ENCODE measurements around the gene ZNF429. TPM values are rescaled to one million over a fixed set of nuclear protein-coding genes. Genes with fewer than 3 reads are reported as not detected.

Gene ZNF429
- total RNA-seq, 1 donor from 2014 or later = 10.0 TPM

DNA sequence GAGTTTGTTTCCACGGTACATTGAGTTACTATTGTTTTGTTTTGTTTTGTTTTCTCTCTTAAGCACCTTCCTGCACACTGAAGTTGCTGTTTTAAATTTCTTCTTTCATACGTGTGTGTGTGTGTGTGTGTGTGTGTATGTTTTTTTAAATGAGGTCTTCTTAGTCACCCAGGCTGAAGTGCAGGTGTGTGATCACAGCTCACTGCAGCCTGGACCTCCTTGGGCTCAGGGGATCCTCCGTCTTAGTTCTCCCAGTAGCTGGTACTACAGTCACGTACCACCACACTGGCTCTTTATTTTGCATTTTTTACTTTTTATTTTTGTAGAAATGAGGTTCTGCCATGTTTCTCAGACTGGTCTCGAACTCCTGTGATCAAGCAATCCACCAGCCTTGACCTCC, 20.8 kb upstream of the ZNF429 start:
- no peak overlapping the region for H3K4me3 ChIP-seq
- no peaks in the 10 kb centered on the region for H3K9me3 ChIP-seq (replicated peaks)
- no peak overlapping the region for H3K27ac ChIP-seq (replicated peaks)
- no peaks in the 10 kb centered on the region for H3K4me1 ChIP-seq
- TF ChIP-seq, protein P1, sequence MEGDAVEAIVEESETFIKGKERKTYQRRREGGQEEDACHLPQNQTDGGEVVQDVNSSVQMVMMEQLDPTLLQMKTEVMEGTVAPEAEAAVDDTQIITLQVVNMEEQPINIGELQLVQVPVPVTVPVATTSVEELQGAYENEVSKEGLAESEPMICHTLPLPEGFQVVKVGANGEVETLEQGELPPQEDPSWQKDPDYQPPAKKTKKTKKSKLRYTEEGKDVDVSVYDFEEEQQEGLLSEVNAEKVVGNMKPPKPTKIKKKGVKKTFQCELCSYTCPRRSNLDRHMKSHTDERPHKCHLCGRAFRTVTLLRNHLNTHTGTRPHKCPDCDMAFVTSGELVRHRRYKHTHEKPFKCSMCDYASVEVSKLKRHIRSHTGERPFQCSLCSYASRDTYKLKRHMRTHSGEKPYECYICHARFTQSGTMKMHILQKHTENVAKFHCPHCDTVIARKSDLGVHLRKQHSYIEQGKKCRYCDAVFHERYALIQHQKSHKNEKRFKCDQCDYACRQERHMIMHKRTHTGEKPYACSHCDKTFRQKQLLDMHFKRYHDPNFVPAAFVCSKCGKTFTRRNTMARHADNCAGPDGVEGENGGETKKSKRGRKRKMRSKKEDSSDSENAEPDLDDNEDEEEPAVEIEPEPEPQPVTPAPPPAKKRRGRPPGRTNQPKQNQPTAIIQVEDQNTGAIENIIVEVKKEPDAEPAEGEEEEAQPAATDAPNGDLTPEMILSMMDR (IDR thresholded peaks at IDR 0.05; ENCODE audit: borderline replicate concordance) = no peak
- intact Hi-C loops (cut with micrococcal nuclease) = loop anchor here (10.0 kb wide), 1 partner anchor 280 kb away; no protein-coding TSS in a partner anchor
- DNase-seq = no peak
- no peaks in the 10 kb centered on the region for H3K27me3 ChIP-seq (ENCODE audit: low read depth)
- H3K36me3 ChIP-seq = no peaks in the 10 kb centered on the region

DNA sequence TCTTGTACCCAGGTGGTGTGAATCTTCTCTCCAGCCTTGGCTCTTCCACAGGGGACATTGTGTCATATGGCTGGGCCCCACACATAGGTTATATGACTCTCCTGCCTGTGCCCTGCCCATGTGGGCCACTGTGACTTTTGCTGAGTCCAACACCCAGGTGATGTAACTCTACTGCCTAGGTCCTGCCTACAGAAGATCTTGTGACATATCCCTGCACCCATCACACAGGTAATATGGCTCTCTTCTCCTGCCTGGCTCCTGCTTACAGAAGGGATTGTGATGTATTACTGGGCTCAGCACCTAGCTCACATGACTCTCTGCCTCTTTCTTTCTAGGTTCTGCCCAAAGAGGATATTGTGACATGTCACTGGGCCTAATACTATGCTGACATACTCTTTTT, 19.5 kb upstream of the ZNF429 start:
- Histone ChIP-seq H3K27ac (replicated peaks) (no peak overlapping the region), H3K9me3 (replicated peaks) (no peaks in the 10 kb centered on the region), H3K4me3 (no peak overlapping the region), H3K36me3 (no peaks in the 10 kb centered on the region), H3K4me1 (no peaks in the 10 kb centered on the region), H3K27me3 (ENCODE audit: low read depth) (no peaks in the 10 kb centered on the region)
- TF ChIP-seq, protein P1 (IDR thresholded peaks at IDR 0.05; ENCODE audit: borderline replicate concordance) = no peak
- intact Hi-C loops (cut with micrococcal nuclease) = loop anchor here (10.0 kb wide), 1 partner anchor 281 kb away; no protein-coding TSS in a partner anchor
- DNase-seq = no peak

DNA sequence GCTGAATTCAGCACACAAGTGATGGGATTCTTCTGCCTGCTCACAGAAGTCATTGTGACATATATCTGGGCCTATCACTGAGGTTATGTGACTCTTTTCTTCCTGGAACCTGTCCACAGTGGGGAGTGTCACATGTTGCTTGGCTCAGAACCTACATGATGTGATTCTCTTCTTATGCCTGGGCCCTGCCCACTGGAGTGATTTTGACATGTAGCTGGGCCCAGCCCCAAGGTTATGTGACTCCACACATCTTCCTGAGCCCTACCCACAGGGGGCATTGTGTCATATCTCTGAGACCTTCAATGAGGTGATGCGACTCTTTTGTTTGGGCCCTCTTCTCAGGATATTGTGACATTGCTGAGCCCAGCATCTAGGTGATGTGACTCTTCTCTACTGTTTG, 17.4 kb upstream of the ZNF429 start:
- Histone ChIP-seq H3K27ac (replicated peaks) (no peak overlapping the region), H3K4me1 (no peaks in the 10 kb centered on the region)
- intact Hi-C loops (cut with micrococcal nuclease) = loop anchor here (10.0 kb wide), 1 partner anchor 283 kb away; no protein-coding TSS in a partner anchor

DNA sequence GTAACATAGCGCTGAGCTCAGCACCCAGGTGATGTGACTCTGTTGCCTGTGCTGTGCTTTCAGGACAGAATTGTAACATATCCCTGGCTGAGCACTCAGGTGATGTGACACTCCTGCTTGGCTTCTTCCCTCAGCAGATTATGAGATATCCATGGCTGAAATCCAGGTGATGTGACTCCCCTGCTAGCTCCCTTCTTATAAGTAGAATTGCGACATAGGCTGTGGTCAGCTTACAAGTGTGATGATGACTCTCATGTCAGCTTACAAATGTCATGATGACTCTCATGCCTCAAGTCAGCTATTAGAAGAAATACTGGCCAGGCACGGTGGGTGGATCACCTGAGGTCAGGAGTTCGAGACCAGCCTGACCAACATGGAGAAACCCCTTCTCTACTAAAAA, 14.3 kb upstream of the ZNF429 start:
- intact Hi-C loops (cut with micrococcal nuclease) = no loop called here
- H3K9me3 ChIP-seq (replicated peaks) = no peaks in the 10 kb centered on the region
- no peak overlapping the region for H3K4me3 ChIP-seq
- H3K36me3 ChIP-seq = no peaks in the 10 kb centered on the region
- H3K4me1 ChIP-seq = no peaks in the 10 kb centered on the region
- TF ChIP-seq, protein P1 (IDR thresholded peaks at IDR 0.05; ENCODE audit: borderline replicate concordance) = no peak
- no peak for DNase-seq
- no peak overlapping the region for H3K27ac ChIP-seq (replicated peaks)
- H3K27me3 ChIP-seq (ENCODE audit: low read depth) = no peaks in the 10 kb centered on the region

More for the DNA sequence above, 17.4 kb upstream of the ZNF429 start:
- Histone ChIP-seq H3K9me3 (replicated peaks) (no peaks in the 10 kb centered on the region), H3K36me3 (no peaks in the 10 kb centered on the region), H3K27me3 (ENCODE audit: low read depth) (no peaks in the 10 kb centered on the region), H3K4me3 (no peak overlapping the region)
- TF ChIP-seq, protein P1 (IDR thresholded peaks at IDR 0.05; ENCODE audit: borderline replicate concordance) = no peak
- DNase-seq = no peak

DNA sequence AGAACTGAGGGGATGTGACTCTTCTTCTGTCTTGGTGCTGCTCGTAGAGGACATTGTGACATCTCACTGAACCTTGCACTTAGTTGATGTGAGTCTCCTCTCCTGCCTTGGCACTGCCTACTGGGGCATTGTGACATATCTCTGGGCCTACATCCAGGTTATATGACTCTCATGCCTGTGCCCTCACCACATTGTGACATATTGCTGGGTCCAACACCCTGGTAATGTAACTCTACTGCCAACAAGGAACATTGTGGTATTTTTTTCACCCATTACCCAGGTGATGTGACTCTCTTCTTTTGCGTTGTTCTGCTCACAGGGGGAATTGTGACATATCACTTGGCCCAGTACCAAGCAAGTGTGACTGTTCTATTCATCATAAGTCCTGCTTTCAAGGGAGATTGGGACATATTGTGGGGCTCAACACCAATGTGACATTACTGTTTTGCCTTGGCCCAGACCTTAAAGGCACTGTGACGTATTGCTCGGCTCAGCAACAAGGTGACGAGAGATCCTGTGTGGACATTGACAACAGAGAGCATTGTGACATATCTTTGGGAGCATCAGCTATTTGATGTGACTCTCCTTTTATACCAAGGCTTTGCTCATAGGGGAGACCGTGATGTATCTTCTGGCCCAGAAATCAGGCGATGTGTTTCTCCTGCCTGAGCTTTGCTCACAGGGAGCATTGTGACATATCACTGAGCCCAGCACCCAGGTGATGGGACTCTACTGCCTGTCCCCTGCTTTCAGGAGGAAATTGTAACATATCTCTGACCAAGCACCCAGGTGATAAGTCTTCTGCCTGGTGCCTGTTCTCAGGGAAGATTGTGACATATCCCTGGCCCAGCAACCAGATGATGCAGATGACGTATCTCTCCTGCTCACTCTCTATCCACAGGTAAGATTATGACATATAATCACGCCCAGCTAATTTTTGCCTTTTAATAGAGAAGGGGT, 12.2 kb upstream of the ZNF429 start:
- no peak overlapping the region for H3K4me3 ChIP-seq
- DNase-seq = no peak
- H3K27ac ChIP-seq (replicated peaks) = no peak overlapping the region
- TF ChIP-seq, protein P1 (IDR thresholded peaks at IDR 0.05; ENCODE audit: borderline replicate concordance) = no peak
- H3K4me1 ChIP-seq = no peaks in the 10 kb centered on the region
- H3K27me3 ChIP-seq (ENCODE audit: low read depth) = no peaks in the 10 kb centered on the region
- no peaks in the 10 kb centered on the region for H3K36me3 ChIP-seq
- intact Hi-C loops (cut with micrococcal nuclease) = no loop called here
- H3K9me3 ChIP-seq (replicated peaks) = no peaks in the 10 kb centered on the region
